ENCODE measurements around the gene HAX1. TPM values are rescaled to one million over a fixed set of nuclear protein-coding genes. Genes with fewer than 3 reads are reported as not detected.

HAX1 gene
- polyA plus RNA-seq, 1 of the 3 experiments (the other 2 are of a cell fraction): 74.1 TPM

DNA sequence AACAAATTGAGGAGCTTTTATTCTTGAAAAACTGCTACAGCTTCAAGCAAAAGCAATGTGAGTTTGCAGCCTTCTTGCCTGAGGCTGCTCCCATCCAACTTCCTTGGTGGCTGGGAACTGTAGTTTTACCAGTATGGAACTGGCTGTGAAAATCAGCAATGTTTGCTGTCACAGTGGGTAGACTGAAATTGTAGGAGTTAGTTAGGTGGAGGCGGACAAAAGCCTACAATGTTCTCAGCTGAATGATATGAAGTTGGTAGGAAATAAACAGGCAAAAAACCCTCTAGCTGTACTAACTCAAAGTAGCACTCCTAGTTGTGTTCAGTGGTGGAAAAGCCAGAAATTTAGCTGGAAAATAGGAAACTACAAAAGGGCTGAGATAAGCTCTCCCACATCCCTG is 18.5 kb downstream of the HAX1 start:
- CTCF ChIA-PET: interaction anchor here (0.8 to 1.7 kb wide), 6 partner anchors 14 to 760 kb away, joined by 3 to 10 read pairs (median 4); partner anchors contain the start of gene ADAM15

More for the DNA sequence above, 18.5 kb downstream of the HAX1 start:
- H3K4me3 ChIP-seq (ENCODE audit: low read depth in 2 of 2, low read length in 1 of 2): no peak overlapping the region
- DNase-seq: no peak
- H3K9me3 ChIP-seq: no peaks in the 10 kb centered on the region
- 39% methylated on average over 1 of the region's 1 CpG for WGBS (ENCODE audit: low lambda C conversion rate)
- no peak for TF ChIP-seq CHD2 (IDR thresholded peaks at IDR 0.05; ENCODE audit: low read length, partially characterized antibody)
- TF ChIP-seq MEF2A (IDR thresholded peaks at IDR 0.05; ENCODE audit: borderline replicate concordance, low read depth): no peak
- TF ChIP-seq NRF1 (IDR thresholded peaks at IDR 0.05; ENCODE audit: low read depth, low read length): no peak
- no peak for TF ChIP-seq SMC3 (IDR thresholded peaks at IDR 0.05; ENCODE audit: low read depth, low read length)
- TF ChIP-seq RXRA (IDR thresholded peaks at IDR 0.05; ENCODE audit: borderline replicate concordance, low read depth): no peak
- no peak for TF ChIP-seq RFX5 (IDR thresholded peaks at IDR 0.05; ENCODE audit: low read length)
- no peak for TF ChIP-seq REST (IDR thresholded peaks at IDR 0.05; ENCODE audit: low read depth, low read length)
- TF ChIP-seq, protein P1, sequence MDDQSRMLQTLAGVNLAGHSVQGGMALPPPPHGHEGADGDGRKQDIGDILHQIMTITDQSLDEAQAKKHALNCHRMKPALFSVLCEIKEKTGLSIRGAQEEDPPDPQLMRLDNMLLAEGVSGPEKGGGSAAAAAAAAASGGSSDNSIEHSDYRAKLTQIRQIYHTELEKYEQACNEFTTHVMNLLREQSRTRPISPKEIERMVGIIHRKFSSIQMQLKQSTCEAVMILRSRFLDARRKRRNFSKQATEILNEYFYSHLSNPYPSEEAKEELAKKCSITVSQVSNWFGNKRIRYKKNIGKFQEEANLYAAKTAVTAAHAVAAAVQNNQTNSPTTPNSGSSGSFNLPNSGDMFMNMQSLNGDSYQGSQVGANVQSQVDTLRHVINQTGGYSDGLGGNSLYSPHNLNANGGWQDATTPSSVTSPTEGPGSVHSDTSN (IDR thresholded peaks at IDR 0.05): no peak
- TF ChIP-seq, protein P2, sequence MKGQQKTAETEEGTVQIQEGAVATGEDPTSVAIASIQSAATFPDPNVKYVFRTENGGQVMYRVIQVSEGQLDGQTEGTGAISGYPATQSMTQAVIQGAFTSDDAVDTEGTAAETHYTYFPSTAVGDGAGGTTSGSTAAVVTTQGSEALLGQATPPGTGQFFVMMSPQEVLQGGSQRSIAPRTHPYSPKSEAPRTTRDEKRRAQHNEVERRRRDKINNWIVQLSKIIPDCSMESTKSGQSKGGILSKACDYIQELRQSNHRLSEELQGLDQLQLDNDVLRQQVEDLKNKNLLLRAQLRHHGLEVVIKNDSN (IDR thresholded peaks at IDR 0.05; ENCODE audit: borderline replicate concordance, low read depth): no peak
- no peak for TF ChIP-seq TCF12 (IDR thresholded peaks at IDR 0.05)
- TF ChIP-seq, protein P3, sequence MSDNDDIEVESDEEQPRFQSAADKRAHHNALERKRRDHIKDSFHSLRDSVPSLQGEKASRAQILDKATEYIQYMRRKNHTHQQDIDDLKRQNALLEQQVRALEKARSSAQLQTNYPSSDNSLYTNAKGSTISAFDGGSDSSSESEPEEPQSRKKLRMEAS (IDR thresholded peaks at IDR 0.05; ENCODE audit: low read depth): no peak
- no peak for TF ChIP-seq POLR2AphosphoS5 (IDR thresholded peaks at IDR 0.05; ENCODE audit: low read depth, low read length)
- no peak for TF ChIP-seq JUND (IDR thresholded peaks at IDR 0.05)
- no peak for TF ChIP-seq EZH2phosphoT487 (IDR thresholded peaks at IDR 0.05; ENCODE audit: borderline replicate concordance, low read depth)
- no peak for TF ChIP-seq GATA2 (CRISPR knock-in tag; IDR thresholded peaks at IDR 0.05)
- no peak for TF ChIP-seq RCOR1 (IDR thresholded peaks at IDR 0.05; ENCODE audit: low read length)
- TF ChIP-seq EP300 (IDR thresholded peaks at IDR 0.05; ENCODE audit: borderline replicate concordance in 1 of 2, low read depth in 1 of 2, low read length in 1 of 2): no peak
- TF ChIP-seq MXI1 (IDR thresholded peaks at IDR 0.05; ENCODE audit: low read depth, low read length): no peak
- POLR2A ChIA-PET: no interaction called here
- H3K36me3 ChIP-seq (replicated peaks in 1 of 2; ENCODE audit: control insufficient read depth in 1 of 2, insufficient read depth in 2 of 2, low read length in 1 of 2): no peaks in the 10 kb centered on the region
- no peaks in the 10 kb centered on the region for H3K79me2 ChIP-seq (ENCODE audit: insufficient read depth)
- no peaks in the 10 kb centered on the region for H4K20me1 ChIP-seq (ENCODE audit: insufficient read depth)
- no peak overlapping the region for H2AFZ ChIP-seq (ENCODE audit: low read depth)
- H3K9me2 ChIP-seq: no peaks in the 10 kb centered on the region
- no peak overlapping the region for H3K4me2 ChIP-seq
- no peak overlapping the region for H3K27ac ChIP-seq (ENCODE audit: low read depth in 2 of 2, low read length in 1 of 2)
- no peaks in the 10 kb centered on the region for H3K4me1 ChIP-seq (ENCODE audit: control insufficient read depth in 1 of 2, insufficient read depth in 2 of 2, low read depth in 1 of 2, low read length in 1 of 2)
- no peak overlapping the region for H3K9ac ChIP-seq
- H3K27me3 ChIP-seq (ENCODE audit: insufficient read depth): no peaks in the 10 kb centered on the region
- H3F3A ChIP-seq (replicated peaks; ENCODE audit: insufficient read depth): no peaks in the 10 kb centered on the region

All from SK-N-SH (cell line).